GM21526 (cell line): ENCODE results near the gene ZDHHC18.
"Not testable (repeated sequence)": the region's sequence is repeated elsewhere in the genome, so short reads cannot be mapped to it uniquely, and the experiment has no call there.

Experiments
- ATAC-seq: cut with Tn5 transposase; IDR thresholded peaks from one replicate; pipeline ENCODE4 v1.9.1; 2021; ENCODE audit warnings: moderate library complexity; ENCODE audit not compliant: unreplicated experiment, low FRiP score

Gene ZDHHC18

DNA sequence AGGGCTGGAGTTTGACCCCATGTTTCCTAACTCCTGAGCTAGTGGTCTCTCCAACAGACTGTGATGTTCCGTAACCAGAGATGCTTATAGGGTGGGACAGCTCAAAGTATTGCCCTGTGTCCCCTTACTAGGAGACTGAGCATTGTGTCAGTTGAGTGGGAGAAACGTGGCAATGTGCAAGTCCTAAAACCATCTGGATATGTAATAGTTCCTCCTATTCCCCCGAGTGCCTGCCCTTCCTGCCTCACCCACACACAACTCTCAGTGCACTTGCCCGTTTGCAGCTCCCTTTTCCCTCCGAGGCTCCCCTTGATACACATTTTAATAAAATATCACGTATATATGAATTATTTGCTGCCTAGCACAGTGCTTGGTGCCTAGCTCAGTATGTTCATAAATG, 35.3 kb upstream of the ZDHHC18 start:
- ATAC-seq = no peak

DNA sequence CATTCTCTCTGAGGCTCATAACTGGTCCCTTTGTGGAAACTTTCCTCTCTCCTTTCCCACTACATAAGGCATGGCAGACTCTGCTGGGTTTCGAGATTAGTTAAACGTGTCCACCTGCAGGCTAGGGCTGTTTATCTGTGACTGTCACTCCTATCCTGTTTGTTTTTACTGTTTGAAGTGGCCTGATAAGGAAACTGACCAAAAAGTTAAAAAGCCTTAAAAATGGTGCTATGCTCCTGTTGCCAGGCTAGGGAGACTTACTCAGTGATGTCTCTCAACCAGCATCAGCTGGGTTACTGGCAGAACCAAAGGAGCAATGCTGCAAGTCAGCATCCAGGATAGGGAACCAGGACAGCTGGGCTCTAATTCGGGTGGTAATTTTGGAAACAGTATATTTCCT, 34.9 kb upstream of the ZDHHC18 start:
- no peak for ATAC-seq

DNA sequence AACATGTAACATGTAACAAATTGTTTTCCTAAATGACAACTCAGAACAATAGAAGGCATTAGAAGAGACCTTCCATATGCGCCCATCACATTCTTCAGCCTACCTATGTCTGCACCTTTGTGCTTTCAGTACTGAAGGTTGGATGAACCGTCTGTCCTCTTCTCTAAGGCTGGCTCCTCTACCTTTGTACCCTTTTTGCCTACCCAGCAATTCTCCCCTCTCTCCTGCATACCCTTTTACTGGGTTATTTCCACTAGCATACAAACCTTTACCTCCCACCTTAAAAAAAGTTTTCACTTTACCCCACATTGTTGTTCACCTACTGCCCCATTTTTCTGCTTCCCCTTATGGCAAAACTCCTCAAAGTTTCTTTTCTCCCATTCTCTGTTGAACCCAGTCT, 33.6 kb upstream of the ZDHHC18 start:
- no peak for ATAC-seq

DNA sequence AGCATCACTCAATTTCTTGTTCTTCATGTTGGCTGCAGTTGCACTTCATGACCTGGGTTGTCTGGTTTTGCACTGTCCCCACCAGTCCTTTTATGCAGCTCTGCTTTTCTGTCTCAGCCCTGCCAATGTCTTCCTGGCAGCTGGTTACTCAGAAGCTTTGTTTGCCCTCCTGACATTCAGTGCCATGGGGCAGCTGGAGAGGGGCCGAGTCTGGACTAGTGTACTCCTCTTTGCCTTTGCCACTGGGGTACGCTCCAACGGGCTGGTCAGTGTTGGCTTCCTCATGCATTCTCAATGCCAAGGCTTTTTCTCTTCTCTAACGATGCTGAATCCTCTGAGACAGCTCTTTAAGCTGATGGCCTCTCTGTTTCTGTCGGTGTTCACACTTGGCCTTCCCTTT, 32.1 kb upstream of the ZDHHC18 start:
- ATAC-seq = no peak

DNA sequence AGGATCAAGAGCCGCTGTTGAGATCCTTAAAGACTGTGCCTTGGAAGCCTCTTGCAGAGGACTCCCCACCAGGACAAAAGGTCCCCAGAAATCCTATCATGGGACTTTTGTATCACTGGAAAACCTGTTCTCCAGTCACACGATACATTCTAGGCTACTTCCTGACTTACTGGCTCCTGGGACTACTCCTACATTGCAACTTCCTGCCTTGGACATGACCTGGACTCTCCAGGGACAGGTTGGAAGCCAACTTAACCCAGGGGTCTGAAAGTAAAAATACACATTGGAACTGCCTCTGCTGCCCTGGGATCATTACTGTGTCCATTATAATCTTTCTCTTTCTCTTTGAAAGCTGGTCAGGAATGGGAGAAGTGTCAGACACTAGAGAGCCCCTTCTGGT, 28.9 kb upstream of the ZDHHC18 start:
- ATAC-seq = no peak

DNA sequence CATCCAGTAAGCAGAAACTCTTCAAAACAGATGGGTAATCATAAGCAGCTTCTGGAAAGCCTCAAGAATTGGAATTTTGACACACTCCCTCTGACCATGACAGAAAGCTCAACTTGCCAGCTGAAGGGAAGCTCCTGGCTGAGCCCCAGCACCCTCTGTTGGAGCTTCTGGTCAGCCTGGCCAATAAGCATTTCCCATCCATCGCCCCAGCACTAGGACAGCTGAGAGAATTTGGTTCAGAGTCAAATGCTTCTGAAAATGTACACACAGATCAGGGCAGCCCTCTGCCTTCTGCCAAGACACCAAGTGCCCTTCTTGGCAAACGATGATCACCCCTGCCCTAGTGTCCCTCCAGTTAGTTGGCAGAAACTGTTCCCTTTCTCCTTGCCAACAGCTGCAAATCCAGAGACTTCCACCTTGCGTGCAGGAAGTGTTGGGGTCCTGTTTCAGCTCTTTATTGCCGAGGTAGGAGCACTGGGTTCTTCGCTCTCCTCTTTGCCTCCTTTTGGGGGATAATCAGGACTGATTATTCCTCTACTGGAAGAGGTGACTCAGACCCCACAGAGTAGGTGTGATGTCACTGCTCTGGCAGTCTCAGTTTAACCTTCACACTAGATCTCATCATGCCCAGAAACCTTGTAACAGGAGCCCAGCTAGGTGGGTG, 26.9 kb upstream of the ZDHHC18 start:
- no peak for ATAC-seq

DNA sequence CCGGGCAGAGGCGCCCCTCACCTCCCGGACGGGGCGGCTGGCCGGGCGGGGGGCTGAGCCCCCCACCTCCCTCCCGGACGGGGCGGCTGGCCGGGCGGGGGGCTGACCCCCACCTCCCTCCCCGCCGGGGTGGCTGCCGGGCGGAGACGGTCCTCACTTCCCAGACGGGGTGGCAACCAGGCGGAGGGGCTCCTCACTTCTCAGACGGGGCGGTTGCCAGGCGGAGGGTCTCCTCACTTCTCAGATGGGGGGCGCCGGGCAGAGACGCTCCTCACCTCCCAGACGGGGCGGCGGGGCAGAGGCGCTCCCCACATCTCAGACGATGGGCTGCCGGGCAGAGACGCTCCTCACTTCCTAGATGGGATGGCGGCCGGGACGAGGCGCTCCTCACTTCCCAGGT, 22.6 kb upstream of the ZDHHC18 start:
- not testable (repeated sequence) for ATAC-seq

DNA sequence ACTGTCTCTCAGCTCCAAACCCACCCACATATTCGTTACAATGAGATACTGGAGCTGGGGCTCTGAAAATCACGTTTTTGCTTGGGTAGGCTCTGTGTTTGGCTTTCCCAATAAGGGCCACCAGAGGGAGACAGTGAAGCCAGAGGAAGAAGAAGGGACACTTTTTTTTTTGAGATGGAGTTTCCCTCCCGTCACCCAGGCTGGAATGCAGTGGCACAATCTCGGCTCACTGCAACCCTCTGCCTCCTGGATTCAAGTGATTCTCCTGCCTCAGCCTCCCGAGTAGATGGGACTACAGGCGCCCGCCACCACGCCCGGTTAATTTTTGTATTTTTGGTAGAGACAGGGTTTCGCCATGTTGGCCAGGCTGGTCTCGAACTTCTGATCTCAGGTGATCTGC, 16.4 kb upstream of the ZDHHC18 start:
- not testable (repeated sequence) for ATAC-seq

DNA sequence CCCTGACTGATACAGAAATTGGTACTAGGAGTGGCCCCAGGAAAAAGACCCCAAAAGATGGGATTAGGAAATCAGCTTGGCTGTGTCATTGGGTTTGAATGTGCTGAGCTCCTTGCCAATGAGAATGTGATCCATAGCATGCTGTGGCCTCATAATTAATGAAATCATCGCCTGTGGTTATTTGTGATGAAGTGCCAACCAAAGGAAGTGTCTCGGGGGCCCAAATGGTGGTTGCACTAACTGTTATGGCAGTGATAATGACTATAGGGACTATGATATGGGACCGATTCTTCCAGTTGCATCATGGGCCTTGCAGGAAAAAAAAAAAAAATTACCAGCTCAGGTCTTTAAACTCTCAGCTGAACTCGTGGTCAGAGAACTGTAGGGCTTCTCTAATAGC, 15.4 kb upstream of the ZDHHC18 start:
- ATAC-seq = no peak

DNA sequence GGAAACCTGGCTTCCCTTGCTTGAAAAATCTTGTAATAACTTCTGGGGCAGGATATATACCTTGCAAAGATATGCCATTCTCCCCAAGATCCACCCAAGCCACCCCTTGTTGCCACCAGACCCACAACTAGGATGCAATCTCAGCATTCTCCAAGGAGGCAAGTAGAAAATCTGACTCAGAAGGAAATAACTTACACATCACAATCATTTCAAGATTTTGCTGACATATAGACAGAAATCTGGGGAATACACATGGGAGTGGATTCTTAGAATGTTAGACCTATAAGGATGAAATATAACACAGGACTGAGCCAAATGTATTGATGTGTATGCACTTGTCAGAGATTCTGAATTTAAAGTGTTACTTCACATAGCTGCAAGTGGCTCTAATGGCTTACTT, 14.8 kb upstream of the ZDHHC18 start:
- no peak for ATAC-seq

DNA sequence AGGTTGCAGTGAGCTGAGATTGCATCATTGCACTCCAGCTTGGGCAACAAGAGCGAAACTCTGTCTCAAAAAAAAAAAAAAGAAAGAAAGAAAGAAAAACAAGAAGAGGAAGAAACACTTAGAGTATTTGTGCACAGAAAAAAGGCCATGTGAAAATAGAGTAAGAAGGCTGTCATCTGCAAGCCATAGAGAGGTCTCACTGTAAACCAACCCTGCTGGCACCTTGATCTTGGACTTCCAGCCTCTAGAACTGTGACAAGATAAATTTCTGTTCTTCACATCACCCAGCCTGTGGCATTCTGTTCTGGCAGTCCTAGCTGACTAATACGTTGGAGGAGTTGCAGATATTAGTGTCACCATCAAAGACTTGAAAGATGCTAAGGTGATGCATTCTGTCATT, 12.1 kb upstream of the ZDHHC18 start:
- no peak for ATAC-seq

DNA sequence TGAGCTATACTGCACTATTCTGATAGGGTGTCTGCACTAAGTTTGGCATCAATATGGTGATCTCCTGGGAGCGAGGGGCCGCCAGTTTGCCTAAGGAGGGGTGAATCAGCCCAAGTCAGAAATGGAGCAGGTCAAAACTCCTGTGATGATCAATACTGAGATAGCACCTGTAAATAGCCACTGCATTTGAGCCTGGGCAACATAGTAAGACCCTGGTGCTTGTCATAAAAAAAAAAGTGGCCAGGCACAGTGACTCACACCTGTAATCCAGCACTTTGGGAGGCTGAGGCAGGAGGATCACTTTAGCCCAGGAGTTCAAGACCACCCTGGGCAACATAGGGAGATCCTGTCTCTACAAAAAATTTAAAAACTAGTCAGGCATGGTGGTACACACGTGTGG, 11.6 kb upstream of the ZDHHC18 start:
- no peak for ATAC-seq

DNA sequence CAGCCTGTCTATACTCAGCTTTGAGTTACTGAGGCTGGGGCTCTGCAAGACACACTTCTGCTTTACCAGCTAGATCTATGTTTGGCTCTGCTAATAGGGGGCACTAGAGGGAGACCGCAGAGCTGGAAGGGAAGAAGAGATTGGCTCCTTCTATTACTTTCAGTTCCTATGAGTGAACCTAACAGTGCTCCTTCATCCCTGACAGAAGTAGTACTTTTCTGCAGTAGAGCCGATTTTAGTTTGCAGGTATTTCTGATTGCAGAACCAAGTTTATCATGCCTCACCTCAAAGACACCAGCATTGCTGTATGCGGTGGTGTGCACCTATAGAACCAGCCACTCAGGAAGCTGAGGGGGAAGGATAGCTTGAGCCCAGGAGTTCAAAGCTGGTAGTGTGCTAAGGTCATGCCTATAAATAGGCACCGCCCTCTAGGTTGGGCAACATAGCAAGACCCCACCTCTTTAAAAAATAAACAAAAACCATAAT, 5.7 kb upstream of the ZDHHC18 start:
- peak; percentile 84 for ATAC-seq

DNA sequence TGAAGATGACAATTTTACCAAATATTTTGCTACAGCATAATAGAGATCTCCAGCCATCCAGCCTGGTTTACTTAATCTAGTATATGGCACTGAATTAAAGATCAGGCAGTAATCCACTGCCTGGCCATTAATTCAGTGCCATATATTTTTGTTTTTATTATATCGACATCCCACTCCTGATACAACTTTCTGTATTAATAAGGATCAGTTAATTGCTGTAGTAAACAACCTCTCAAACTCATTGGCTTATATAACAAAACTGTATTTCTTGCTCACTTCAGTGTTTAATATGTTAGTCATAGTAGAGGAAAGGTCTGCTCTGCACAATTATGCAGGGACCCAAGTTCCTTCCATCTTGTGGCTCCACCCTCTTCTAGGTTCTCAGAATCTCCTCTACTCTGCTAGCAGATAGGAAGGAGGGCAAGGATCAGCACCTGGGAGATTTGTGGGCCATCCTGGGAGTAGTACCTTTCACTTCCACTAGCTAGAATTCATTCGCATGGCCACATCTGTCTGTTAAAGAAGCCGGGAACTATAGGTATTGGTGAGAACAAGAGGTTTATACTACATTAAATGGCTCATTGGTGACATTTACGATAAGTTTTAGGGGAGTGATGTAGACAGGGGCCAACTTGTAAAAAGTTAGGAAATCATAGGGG, 3.6 kb upstream of the ZDHHC18 start:
- ATAC-seq = no peak

DNA sequence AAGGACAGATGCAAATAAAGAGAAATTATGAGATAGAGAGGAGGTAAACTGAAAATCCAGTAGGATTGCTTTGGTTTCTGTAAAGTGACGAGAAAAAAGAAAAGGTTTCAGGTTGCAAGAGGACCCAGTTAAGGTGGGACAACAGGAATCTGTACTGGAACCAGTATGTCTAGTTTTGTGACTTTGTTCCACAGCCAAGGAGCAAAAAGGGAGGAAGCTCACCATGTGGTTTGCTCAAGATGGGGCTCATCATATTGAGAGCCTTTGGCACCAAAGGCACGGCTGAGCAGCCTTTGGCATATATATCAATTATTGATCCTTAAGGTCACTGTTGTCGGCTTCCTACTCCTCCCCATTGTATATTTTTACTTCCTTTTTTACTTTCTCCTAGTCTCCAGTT, 1.8 kb upstream of the ZDHHC18 start:
- no peak for ATAC-seq

DNA sequence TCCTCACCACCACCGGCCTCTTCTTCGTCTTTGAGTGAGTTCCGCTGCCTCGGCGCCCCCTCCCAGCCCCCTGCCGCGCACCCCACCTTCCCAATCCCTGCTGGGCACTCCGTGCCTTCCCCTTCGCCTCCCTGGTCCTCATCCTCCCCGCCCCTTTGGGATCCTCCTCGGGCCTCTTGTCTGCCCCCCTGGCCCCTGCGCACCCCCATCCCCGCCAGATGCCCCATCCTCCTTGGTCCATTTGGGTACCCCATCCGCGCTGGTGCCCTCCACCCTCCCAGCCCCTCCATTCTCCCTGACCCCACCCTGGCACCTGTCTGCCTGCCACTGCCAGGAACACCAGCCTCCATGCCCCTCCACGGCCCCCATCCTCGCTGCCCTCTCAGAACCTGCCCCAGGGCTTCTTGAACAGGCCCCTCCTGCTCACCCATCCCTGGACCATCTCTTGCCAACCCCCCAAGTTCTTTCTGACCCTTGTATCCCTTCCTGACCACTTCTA, 667 bp downstream of the ZDHHC18 start:
- ATAC-seq = no peak

DNA sequence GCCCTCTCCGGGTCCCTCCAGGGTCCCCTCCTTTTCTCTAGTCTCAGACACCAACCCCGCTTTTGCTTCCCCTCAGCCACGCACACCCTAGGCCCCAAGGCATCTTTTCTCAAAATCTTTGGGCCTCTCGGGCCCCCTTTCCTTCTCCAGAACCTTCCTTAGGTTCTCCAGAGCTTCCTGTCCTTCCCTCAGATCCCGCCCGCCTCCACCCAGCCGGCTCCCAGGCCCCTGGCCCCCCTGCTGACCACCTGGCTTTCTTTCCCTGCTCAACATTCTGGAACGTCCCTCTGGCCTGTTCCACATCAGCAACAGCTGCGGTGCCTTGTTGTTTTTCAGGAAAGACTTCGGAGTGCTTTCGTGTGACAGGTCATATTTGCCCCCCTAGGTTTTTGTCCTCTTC, 1.2 kb downstream of the ZDHHC18 start:
- ATAC-seq = no peak

DNA sequence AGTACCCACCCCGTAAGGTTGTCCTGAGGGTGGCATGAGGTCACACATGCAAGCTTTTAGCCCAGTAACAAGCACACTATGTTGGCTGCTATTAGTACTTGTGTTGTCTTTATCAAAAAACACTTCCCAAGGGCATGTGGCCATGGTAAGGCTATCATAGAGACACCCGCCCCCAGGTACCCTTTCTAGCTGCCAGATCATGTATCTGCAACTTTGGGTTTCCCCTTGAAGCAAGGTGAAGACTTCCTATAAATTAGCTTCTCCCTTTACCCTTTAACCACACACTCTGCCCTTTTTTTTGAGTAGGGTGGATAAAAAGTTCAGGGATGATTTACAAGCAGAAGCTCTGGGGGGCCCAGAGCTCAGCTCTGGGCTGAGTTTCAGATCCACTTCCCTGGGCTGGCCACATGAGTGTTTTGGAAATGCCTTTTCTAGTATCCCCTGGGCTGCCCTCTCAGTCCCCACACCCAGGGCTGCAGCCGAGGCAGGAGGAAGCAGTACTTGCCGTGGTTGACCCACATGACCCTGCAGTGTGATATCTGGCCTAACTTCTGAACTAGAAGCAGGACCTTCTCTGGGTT, 2.0 kb downstream of the ZDHHC18 start:
- ATAC-seq = no peak

DNA sequence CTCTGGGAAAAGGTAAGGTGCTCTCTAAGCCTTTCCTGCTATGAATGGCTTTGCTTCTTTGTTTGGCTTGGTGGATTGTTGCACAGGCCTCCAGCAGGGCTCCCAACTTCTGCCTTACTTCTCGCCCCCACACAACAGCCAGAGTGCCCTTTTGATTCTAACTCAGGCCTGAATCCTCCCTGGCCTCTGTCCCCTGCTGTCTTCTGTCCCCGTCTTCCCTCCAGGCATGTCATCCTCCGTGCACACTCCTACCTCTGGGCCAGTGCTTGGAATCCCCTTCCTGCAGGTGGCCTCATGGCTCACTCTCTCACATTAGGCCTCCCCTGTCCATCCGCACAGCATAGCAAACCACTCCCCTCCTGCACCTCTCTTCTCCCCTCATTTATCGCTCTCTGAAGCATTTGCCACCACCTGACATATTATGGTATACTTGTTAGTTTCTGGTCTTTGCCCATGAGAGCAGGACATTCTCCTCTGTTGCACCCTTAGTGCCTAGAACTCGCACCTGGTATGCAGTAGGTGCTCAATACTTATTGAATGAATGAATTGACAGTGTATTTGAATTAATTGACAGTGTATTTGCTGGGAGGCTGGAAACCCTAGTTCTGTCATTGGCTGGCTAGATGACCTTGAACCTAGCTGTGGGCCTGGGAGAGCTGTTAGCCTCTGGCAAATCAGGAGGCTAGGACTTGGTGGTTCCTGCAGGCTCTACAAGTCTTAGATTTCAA, 2.9 kb downstream of the ZDHHC18 start:
- ATAC-seq = no peak

DNA sequence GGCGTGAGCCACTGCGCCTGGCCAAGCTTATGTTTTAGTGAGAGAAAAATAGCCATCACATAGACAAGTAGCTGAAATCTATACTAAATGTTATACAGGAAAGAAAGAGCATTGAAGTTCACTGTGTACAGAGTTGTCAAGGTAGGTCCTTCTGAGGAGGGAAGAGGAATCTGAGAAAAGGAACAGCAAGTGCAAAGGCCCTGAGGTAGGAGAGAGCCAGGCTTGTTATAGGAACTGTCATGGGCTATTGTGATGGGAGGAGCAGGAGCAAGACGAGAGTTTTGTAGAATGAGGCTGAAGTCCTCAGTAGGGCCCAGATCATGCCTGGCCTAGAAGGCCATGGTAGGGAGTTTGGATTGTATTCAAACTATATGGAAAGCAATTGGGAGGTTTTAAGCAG, 4.6 kb downstream of the ZDHHC18 start:
- no peak for ATAC-seq

DNA sequence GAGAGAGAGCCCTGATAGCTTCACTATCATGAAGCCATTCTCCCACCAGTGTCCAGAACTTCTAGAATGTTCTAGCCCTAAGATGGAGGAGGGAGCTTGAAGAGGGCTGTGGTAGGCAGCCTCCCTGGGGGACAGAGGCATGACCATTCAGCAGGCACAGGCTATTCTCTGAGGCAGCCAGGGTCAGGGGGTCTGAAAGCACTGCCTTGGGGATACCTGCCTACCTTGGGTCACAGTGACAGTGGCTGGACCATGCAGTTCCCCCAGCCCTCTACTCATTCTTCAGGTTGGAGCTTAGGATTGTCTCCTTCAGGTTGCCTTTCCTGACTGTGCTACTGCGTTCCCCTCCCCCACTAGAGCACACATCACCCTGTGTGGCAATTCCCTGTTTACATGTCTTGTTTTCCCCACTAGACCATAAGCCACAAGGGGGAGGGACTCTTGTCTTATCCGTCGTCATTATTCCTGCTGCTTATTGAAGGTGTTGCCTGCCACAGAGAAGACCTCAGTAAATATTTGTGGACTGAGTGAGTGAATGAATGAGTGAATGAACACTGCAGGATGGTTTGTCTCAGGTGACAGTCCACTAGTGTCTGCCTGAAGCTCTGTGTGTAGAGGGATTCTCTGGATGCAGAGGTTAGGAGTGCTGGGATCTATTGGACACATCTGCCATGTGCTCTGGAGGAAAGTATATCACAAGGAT, 5.2 kb downstream of the ZDHHC18 start:
- no peak for ATAC-seq
